GM12872 (cell line): Measurements from ENCODE around the gene DHX15.

Experiments used
- TF ChIP-seq, protein P1 (sequence below): IDR thresholded peaks from 3 replicates; pipeline ENCODE4 v1.5.1; 2011; ENCODE audit warnings: low read depth, mild to moderate bottlenecking, low read length, moderate library complexity; ENCODE audit not compliant: insufficient read depth

Gene DHX15

DNA sequence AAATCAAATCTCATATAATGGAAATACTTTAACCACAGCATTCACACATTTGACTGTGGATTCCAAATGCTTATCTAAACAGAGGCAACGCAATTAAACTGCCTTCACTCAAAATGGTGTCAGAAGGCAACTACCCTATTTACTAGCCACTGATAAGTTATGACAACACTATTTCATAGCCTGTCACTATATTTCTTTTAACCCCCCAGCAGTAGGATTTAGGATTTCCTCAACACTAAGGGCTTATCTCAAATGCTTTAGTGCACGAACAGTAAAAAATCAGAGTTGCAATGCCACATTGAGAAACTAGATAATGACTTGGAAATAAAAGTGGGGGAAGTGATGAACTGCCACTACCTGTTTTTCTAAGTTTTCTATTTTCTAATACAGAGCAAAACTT is 66.7 kb downstream of the DHX15 start:
- TF ChIP-seq, protein P1, sequence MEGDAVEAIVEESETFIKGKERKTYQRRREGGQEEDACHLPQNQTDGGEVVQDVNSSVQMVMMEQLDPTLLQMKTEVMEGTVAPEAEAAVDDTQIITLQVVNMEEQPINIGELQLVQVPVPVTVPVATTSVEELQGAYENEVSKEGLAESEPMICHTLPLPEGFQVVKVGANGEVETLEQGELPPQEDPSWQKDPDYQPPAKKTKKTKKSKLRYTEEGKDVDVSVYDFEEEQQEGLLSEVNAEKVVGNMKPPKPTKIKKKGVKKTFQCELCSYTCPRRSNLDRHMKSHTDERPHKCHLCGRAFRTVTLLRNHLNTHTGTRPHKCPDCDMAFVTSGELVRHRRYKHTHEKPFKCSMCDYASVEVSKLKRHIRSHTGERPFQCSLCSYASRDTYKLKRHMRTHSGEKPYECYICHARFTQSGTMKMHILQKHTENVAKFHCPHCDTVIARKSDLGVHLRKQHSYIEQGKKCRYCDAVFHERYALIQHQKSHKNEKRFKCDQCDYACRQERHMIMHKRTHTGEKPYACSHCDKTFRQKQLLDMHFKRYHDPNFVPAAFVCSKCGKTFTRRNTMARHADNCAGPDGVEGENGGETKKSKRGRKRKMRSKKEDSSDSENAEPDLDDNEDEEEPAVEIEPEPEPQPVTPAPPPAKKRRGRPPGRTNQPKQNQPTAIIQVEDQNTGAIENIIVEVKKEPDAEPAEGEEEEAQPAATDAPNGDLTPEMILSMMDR: no peak

DNA sequence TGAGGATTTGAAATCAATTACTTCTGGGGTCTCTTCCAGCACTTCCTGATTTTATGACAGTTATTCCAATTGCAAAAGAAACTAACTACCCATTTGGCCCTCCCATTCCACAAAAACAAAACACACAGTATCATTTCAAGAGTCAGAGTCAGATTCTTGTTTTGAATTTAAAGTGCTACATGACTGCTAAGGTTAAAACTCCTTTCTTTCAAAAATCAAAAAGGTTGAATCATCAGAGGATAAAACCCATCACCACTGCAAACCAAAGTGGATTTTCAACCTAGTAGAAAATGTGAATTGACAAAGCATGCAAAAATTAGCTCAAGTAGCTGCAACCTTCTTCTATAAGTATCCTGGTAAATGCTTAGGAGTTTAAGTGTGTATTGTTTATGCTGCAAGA is 67.4 kb downstream of the DHX15 start:
- TF ChIP-seq, protein P1: no peak

- TF ChIP-seq, protein P1: no peak
Observed at GRCh38 chr4:24515698-24516097, 68.7 kb downstream of the DHX15 start.

DNA sequence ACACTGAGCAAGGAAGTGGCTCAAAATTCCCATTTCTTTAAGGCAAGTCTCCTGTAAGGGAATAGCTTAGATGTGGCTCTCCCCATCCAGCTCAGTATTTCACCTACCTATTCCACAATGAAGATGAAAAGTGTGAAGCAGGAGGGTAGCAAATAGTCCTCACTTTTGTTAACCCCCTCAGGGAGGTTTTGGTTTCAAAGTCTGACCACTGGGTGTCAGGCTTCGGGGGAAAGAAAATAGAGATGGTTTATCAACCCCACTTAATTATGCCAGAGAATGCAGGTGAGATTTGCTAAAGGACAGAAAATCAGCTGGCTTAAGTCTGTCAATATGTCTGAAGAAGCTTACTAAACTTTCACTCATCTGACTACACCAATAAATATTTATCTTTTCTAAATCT is 69.5 kb downstream of the DHX15 start:
- TF ChIP-seq, protein P1: 0 out of 3 replicates have a peak, but pooled peaks have one; percentile 26

DNA sequence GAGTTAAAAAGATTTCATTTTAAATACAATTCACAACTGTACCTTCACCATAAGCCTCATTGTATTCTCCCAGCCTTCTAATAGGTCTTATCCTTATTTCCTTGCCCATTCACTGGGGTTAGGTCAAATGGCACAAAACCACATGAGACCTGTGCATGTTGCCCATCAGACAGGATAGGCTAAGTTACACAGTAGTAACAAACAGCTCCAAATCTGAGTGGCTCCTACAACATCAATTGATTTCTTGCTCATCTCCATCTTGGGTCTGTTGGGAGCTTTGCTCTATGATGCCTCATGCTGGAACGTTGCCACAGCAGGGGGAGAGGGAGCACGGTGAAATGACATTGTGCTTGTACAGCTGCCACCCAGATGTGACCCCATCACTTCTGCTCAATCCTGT is 70.6 kb downstream of the DHX15 start:
- TF ChIP-seq, protein P1: no peak

DNA sequence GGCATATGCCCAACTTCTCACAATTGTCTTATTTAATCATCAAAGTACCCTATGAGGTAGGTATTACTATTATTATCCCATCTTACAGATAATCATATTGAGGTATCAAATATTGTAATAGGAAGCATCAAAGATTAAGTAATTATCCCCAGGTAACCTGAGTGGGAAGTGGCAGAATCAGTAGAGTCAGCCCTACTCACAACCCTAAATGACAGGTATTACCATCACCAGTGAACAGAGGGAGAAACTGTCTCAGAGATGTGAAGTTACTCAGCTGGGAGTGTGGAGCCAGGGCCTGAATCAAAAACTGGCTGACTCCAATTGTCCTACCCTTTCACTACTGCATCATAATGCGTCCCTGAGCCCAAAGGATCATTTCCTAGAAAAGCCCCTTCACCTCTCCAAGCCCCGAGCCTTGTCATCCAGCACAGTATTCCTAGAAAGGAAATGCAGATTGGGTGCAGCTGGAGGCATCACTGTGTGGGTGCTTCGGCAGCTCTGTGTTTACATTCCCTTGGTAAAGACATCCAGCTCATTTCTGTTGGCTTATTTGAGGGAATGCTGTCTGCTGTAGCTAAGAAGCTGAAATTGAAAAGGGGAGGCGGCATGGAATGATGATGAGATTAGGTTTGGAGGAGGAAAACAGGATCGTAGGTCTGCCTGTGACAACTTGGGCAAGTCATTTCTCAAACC is 72.8 kb downstream of the DHX15 start:
- TF ChIP-seq, protein P1: no peak

DNA sequence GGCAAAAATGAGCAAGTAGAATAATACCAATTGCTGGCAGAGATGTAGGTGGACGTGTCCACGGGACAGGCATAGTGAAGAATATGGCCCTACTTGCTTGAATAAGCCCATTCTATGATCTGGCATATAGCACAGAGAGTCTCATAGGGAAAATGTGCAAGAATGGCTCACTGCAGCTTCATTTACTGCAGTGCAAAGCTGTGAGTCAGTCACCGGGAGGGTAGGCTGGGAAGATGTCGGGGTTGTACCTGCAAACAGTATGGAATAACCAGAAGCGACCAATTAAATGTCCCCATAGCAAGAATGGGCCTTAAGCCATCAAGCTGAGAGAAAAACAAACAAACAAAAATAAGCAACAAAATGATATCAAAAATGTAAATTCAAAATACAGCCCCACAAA is 74.3 kb downstream of the DHX15 start:
- TF ChIP-seq, protein P1: no peak
